GM18505 (cell line): ENCODE results near the gene TRMT2B.

Experiments
- ATAC-seq: cut with Tn5 transposase; IDR thresholded peaks from one replicate; pipeline ENCODE4 v1.9.1; 2021; ENCODE audit not compliant: unreplicated experiment
- POLR2A ChIP-seq: IDR thresholded peaks from 4 replicates; pipeline ENCODE4 v1.6.1; 2011; ENCODE audit warnings: borderline replicate concordance; ENCODE audit not compliant: insufficient read depth, insufficient read length; ENCODE audit errors: extremely low read depth

Gene TRMT2B

GRCh38 chrX:100979881-100980607, 71.9 kb downstream of the TRMT2B start:
- TF ChIP-seq POLR2A, result no peak
- ATAC-seq, result no peak

- no peak for TF ChIP-seq POLR2A
- no peak for ATAC-seq
Measured at GRCh38 chrX:100976211-100976610, 75.7 kb downstream of the TRMT2B start.

- ATAC-seq, result no peak
- TF ChIP-seq POLR2A, result no peak
Measured at GRCh38 chrX:100975212-100975611, 76.7 kb downstream of the TRMT2B start.

- no peak for ATAC-seq
- TF ChIP-seq POLR2A, result no peak
Measured at GRCh38 chrX:100973411-100973810, 78.5 kb downstream of the TRMT2B start.

- no peak for TF ChIP-seq POLR2A
- ATAC-seq, result no peak
Measured at GRCh38 chrX:100969936-100970335, 82.0 kb downstream of the TRMT2B start.

GRCh38 chrX:100969408-100969807, 82.5 kb downstream of the TRMT2B start, which contains the start of gene ARL13A:
ARL13A (plus strand) TSS chrX:100969708; CDS start chrX:100973690, 3,982 bp downstream.
- no peak for ATAC-seq

GRCh38 chrX:100964362-100964761, 87.5 kb downstream of the TRMT2B start:
- TF ChIP-seq POLR2A, result no peak
- ATAC-seq, result no peak

More at GRCh38 chrX:100969408-100969807, 82.5 kb downstream of the TRMT2B start, which contains the start of gene ARL13A:
- TF ChIP-seq POLR2A, result no peak

GRCh38 chrX:100962811-100963210, 89.1 kb downstream of the TRMT2B start:
- TF ChIP-seq POLR2A, result no peak
- no peak for ATAC-seq
